Measurements from ENCODE around the gene FGF18.
A peak's percentile ranks its signal among the peaks of the same experiment; 100 is the strongest.

The FGF18 gene

GRCh38 chr5:171441246-171441791 is 21.9 kb downstream of the FGF18 start:
- DNase-seq (ENCODE audit: low read depth in 3 of 3), result no peak

DNA sequence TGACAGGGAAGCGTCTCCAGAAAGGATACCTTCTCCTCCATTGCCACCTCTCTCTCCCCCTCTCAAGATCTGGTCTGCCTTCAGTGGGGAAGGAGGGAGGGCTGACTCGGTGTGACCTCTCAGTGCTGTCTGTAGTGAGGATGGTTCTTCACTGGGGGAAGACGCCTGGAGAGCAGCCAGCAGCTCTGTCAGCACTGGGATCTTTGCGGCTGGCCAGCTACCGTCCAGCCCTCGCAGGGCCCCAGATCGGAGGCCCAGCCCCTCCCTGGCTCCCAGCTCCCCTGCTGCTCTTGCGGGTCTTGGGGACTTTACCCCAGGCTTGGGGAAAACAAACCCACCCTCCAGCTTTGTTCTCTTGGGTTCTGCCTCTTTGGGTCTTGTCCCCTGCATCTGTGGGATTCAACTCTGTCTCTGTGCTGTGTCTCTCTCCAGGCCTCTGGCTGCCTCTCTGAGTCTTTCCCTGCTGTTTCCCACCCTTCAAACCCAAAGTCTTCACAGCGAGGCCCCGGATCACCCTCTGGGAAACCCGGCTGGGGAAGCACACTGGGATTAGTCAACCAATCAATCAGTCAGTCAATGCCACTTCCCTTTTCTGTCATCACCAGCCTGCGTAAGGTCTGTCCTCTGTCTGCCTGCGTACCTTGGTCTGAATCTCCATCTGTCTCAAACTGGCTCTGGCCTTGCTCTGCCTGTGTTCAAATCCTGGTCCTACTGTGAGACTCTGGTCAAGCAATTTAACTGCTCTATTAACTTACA is 23.0 kb downstream of the FGF18 start:
- no peak for DNase-seq (ENCODE audit: low read depth in 3 of 3)

GRCh38 chr5:171444582-171444981 is 25.1 kb downstream of the FGF18 start:
- no peak for DNase-seq (ENCODE audit: low read depth in 3 of 3)

- DNase-seq (ENCODE audit: low read depth in 3 of 3), result no peak
These were observed 26.4 kb downstream of the FGF18 start for GRCh38 chr5:171445644-171446516.

DNA sequence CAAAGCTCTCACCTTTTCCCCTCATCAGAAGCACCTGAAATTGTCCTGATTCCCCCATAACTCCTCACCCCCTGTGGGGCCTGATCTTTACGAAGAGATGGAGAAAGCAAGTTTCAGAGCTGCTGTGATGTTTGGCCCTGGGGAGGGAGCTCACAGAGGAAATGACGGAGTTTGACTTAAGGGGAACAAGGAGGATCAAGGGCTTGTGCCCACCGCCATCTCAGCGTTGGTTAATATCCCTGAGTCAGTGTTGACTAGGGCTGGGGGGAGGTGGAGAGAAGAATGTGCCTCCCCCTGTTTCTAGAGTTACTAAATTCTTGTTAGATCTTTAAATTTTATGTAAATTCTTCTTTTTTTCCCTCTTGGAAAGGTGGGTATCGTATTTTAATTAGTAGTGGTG is 27.8 kb downstream of the FGF18 start:
- DNase-seq (ENCODE audit: low read depth in 3 of 3), result no peak

- no peak for DNase-seq (ENCODE audit: low read depth in 3 of 3)
These were observed 30.0 kb downstream of the FGF18 start for GRCh38 chr5:171449426-171449825.

- DNase-seq (ENCODE audit: low read depth in 3 of 3), result peak in 1 of 3 donors; percentile 2
These were observed 31.2 kb downstream of the FGF18 start for GRCh38 chr5:171450423-171451331.

DNA sequence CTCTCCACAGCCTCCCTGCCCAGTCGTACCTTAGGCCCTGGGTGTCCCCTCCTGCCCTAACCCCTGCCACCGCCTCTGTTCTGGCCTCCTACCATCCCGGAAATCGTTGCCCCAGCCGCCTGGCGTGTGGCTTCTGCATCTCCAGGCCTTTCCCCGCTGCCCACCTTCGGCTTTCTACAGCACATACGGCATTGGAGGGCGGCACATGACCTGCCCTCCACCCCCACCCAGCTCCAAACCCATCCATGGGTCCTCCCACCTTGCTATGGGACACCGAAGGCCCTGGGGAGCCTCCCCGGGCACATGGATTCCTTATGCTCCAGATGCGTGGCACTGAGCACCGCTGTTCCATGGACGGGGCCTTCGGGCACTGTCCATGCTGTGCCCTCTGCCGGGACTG is 32.0 kb downstream of the FGF18 start:
- DNase-seq (ENCODE audit: low read depth in 3 of 3), result no peak

DNA sequence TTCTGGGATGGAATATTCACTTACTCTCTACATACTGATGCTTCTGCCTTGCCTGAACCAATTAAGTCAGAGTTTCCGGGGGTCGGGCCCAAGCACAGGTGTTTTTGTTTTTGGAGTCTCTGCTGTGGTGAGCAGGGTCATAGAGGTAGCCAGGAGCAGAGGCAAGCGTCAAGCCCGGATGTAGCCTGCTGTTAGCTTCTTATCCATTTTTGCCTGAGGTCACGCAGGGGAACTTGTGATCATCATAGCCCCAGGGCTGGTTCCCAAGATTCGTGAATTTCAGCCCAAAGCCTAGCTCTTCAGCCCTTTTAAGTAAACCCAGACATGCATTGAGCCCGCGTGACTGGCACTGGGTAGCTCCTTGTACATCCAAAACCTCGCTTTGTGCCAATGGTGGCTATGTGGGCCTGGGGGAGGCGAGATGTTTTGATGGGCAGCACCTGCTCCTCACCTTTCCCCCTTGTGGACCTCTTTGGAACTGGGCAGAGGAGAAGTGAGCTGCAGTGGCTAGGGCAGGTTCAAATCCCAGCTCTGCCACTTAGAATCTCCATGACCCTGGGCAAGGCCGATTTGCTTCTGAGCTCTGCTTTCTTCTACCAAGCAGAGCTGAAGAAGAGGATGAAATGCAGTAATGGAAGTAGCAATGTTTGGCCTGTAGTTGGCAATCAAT is 33.7 kb downstream of the FGF18 start:
- no peak for DNase-seq (ENCODE audit: low read depth in 3 of 3)

GRCh38 chr5:171453988-171454387 is 34.5 kb downstream of the FGF18 start:
- DNase-seq (ENCODE audit: low read depth in 3 of 3), result no peak

- DNase-seq (ENCODE audit: low read depth in 3 of 3), result no peak
These were observed 35.1 kb downstream of the FGF18 start for GRCh38 chr5:171454549-171454948.

GRCh38 chr5:171455522-171455921 is 36.1 kb downstream of the FGF18 start:
- no peak for DNase-seq (ENCODE audit: low read depth in 3 of 3)

- DNase-seq (ENCODE audit: low read depth in 3 of 3), result no peak
These were observed 37.9 kb downstream of the FGF18 start for GRCh38 chr5:171457208-171457981.

GRCh38 chr5:171459839-171460238 is 40.4 kb downstream of the FGF18 start:
- DNase-seq (ENCODE audit: low read depth in 3 of 3), result no peak

DNA sequence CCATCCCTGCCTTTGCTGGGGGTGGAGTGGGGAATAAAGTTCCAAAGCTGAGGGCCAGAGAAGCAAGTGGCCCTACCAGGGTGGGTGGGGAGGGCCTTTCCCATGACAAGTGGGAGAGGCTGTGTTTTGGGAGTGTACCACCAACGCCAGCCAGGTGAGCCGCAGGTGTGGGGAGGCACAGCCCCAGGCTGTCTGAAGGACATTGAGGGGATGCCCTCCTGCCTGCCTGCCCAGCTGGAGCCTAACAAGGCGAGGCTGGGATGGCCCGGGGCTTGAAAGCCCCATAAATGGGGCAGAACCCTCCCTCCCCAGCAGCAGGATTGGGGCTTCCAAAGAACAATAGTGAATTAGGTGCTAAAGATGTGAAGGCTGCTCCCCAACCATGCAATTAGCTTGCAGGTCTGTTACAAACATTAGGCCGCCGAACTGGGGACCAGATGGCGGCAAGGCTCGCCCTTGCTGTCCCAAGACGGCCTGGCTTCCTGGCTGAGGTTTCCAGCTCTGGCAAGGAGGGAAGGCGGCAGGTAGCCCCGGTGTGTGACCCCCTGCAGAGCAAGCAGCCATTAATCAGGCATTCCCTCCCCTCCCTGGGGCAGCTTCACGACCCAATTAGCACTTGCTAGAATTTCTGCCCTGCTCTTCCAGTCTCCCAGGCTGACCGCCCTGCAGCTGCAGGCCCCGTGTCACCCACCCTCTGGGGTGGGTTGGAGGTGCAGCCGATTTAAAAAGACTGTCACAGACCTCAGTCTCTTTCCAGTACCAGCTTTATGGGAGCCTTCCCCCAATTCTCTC is 42.9 kb downstream of the FGF18 start:
- no peak for DNase-seq (ENCODE audit: low read depth in 3 of 3)

GRCh38 chr5:171462928-171463861 is 43.7 kb downstream of the FGF18 start:
- no peak for DNase-seq (ENCODE audit: low read depth in 3 of 3)

DNA sequence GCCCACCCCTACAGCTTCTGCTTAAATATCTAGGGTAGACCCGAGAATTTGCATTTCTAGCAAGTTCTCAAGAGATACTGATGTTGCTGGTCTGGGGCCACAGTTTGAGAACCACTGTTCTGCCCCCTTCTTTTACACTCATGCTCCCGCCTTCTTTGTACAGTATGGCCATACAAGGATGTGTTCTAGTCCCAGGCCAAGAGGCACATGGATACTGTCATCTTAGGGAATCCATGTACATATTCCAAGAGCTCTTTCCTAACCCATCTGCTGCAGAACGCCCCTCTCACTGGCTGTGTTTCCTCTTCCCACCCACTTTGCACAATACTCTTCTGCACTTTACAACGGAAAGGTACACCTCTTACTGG is 44.4 kb downstream of the FGF18 start:
- DNase-seq (ENCODE audit: low read depth in 3 of 3), result no peak

DNA sequence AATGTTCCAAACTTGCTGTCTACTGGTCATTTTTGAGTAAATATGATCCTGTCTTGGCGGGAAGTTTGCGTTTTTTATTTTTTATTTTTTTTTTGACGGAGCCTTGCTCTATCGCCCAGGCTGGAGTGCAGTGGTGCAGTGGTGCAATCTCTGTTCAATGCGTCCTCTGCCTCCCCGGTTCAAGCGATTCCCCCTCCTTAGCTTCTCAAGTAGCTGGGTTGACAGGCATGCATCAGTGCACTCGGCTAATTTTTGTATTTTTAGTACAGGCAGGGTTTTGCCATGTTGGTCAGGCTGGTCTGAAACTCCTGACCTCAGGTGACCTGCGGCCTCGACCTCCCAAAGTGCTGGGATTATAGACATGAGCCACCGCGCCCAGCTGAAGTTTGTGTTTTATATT is 45.4 kb downstream of the FGF18 start:
- no peak for DNase-seq (ENCODE audit: low read depth in 3 of 3)

All from stimulated activated CD4-positive, alpha-beta T cell treated with anti-CD3 and anti-CD28 coated beads, TNF-alpha, amount 100 ng/mL, for 48 hours (primary cell).